ENCODE results near the gene FSTL5.

DNA sequence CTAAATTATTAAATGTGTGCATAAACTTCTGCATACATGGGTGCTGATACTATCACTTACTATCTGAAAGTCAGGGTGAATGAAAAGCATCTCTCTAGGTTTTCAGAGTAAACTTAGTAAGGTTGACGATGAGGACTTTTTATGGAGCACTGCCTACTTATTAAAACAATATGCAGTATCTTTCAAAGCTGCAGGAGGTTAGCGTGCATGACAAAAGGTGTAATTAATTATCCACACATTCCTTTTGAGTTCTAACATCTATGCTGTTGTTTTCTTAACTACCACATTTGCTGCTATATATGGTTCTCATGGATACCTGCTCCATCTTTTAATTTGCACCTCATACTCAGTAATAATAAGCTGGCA, 256.2 kb downstream of the FSTL5 start:
- TF ChIP-seq POLR2AphosphoS5 (IDR thresholded peaks at IDR 0.05; ENCODE audit: low read depth, low read length) (no peak), TAF1 (IDR thresholded peaks at IDR 0.05; ENCODE audit: borderline replicate concordance, insufficient read depth, low read length) (no peak), SIN3A (IDR thresholded peaks at IDR 0.05; ENCODE audit: borderline replicate concordance, insufficient read depth, low read length) (no peak), FOXP2 (optimal IDR thresholded peaks at IDR 0.05; ENCODE audit: borderline replicate concordance, extremely low read depth, extremely low read length, insufficient read depth) (no peak)
- TF ChIP-seq, protein P1, sequence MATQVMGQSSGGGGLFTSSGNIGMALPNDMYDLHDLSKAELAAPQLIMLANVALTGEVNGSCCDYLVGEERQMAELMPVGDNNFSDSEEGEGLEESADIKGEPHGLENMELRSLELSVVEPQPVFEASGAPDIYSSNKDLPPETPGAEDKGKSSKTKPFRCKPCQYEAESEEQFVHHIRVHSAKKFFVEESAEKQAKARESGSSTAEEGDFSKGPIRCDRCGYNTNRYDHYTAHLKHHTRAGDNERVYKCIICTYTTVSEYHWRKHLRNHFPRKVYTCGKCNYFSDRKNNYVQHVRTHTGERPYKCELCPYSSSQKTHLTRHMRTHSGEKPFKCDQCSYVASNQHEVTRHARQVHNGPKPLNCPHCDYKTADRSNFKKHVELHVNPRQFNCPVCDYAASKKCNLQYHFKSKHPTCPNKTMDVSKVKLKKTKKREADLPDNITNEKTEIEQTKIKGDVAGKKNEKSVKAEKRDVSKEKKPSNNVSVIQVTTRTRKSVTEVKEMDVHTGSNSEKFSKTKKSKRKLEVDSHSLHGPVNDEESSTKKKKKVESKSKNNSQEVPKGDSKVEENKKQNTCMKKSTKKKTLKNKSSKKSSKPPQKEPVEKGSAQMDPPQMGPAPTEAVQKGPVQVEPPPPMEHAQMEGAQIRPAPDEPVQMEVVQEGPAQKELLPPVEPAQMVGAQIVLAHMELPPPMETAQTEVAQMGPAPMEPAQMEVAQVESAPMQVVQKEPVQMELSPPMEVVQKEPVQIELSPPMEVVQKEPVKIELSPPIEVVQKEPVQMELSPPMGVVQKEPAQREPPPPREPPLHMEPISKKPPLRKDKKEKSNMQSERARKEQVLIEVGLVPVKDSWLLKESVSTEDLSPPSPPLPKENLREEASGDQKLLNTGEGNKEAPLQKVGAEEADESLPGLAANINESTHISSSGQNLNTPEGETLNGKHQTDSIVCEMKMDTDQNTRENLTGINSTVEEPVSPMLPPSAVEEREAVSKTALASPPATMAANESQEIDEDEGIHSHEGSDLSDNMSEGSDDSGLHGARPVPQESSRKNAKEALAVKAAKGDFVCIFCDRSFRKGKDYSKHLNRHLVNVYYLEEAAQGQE (IDR thresholded peaks at IDR 0.05; ENCODE audit: insufficient read depth in 1 of 2, low read depth in 2 of 2, low read length in 2 of 2): no peak
